LNCaP clone FGC (cell line): ENCODE measurements around the gene BOLA3.

Experiments
- DNase-seq: peaks from one replicate; pipeline ENCODE4 v3.0.0-alpha.2; 2011; ENCODE audit warnings: low read depth
- H3K4me3 ChIP-seq: 2 replicates; pipeline ENCODE4 v1.5.1; 2011; ENCODE audit warnings: mild to moderate bottlenecking, low read depth, low read length, control low read depth
- TF ChIP-seq, protein P1 (sequence below): IDR thresholded peaks from 2 replicates; pipeline ENCODE4 v1.5.1; 2012; ENCODE audit warnings: mild to moderate bottlenecking; ENCODE audit not compliant: control insufficient read depth, insufficient read depth; ENCODE audit errors: extremely low read depth

BOLA3 gene

DNA sequence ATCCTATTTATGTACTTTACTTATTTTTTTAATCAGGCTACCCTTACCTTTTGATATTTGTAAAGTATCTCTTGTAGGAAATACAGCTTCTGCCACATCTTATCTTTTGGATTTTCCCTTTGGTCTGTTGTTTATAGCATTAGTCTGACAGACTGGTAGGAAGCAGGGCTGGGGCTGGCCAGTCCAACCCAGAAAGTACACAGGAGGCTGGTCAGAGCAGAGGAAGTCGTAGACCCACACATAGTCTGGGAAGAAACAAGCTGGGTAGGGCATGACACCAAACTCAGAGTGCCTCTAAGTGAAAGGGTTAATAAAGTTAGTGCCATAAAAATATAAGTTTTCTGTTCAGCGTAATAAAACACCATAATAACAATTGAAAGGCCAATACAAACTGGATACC, 51.7 kb downstream of the BOLA3 start:
- TF ChIP-seq, protein P1, sequence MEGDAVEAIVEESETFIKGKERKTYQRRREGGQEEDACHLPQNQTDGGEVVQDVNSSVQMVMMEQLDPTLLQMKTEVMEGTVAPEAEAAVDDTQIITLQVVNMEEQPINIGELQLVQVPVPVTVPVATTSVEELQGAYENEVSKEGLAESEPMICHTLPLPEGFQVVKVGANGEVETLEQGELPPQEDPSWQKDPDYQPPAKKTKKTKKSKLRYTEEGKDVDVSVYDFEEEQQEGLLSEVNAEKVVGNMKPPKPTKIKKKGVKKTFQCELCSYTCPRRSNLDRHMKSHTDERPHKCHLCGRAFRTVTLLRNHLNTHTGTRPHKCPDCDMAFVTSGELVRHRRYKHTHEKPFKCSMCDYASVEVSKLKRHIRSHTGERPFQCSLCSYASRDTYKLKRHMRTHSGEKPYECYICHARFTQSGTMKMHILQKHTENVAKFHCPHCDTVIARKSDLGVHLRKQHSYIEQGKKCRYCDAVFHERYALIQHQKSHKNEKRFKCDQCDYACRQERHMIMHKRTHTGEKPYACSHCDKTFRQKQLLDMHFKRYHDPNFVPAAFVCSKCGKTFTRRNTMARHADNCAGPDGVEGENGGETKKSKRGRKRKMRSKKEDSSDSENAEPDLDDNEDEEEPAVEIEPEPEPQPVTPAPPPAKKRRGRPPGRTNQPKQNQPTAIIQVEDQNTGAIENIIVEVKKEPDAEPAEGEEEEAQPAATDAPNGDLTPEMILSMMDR: no peak
- no peak overlapping the region for H3K4me3 ChIP-seq
- DNase-seq: no peak

DNA sequence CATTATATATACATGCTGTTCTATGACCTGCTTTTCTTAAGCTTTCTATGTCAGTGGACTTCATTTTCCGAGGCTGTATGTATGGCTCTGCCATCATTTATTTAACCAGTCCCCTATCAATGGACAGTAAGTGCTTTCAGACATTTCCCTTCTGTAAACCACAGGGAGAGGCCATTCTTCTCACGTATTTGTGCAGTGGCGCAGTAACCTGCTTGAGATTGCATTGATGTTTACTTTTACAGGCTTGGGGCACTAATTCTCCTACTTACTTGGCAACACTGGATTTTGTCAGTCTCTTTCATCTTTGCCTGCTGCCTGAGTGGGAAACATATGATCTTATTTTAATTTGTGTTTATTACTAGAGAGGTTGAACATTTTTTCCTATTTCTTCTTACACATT, 52.1 kb downstream of the BOLA3 start:
- TF ChIP-seq, protein P1: no peak
- no peak for DNase-seq
- H3K4me3 ChIP-seq: no peak overlapping the region

DNA sequence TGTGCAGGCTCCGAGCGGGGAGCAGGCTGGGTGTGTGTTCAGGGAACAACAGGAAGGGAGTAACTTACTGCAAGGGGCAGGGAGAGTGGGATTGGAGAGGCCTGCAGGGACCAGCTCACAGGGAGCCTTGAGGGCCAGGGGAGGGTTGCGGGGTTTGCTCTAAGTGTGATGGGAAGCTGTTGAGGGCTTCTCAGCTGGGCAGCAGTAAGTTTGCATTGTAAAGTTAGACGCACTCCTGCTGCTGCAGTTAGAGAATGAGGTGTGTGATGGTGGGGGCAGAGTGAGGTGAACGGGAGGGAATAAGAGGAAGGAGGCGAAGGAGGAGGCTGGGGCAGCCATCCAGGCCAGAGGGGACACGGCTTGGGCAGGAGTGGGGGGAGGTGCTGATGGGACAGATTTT, 53.4 kb downstream of the BOLA3 start:
- no peak overlapping the region for H3K4me3 ChIP-seq
- TF ChIP-seq, protein P1: no peak
- DNase-seq: no peak

DNA sequence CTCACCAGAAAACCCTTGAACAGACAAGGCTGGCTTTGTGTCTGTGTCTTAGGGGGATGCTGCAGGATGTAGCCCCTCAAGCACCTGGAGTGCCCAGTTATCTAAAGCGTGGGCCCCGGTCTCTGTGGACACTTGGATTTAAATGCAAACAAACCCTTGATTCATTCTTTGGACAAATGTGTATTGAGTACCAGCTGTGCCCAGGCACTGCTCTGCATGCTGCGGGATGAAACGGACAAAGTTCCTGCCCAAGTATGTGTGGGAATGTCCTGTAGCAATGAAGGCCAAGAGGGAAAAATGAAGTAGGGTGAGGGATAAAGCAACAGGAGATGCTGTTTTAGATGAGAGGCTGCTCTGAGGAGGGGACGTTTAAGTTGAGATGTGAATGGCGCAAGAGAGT, 53.9 kb downstream of the BOLA3 start:
- no peak for DNase-seq
- TF ChIP-seq, protein P1: no peak

DNA sequence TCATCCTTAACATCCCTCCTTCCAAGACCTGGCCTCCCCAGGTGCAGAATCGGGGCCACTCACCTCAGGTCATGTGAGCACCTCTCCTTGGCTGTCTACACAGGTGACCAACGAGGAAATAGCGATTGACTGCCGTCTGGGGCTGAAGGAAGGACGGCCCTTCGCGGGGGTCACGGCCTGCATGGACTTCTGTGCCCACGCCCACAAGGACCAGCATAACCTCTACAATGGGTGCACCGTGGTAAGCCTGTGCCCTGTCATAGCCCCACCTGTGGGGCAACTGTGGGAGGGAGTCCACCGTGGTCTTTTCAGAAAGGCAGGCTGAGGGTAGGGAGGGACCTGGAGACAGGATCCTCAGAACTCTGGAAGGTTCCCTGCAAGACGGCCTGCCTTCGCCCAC, 54.3 kb downstream of the BOLA3 start:
- no peak for DNase-seq
- TF ChIP-seq, protein P1: no peak
- no peak overlapping the region for H3K4me3 ChIP-seq

More for the DNA sequence above, 53.9 kb downstream of the BOLA3 start:
- H3K4me3 ChIP-seq: no peak overlapping the region

DNA sequence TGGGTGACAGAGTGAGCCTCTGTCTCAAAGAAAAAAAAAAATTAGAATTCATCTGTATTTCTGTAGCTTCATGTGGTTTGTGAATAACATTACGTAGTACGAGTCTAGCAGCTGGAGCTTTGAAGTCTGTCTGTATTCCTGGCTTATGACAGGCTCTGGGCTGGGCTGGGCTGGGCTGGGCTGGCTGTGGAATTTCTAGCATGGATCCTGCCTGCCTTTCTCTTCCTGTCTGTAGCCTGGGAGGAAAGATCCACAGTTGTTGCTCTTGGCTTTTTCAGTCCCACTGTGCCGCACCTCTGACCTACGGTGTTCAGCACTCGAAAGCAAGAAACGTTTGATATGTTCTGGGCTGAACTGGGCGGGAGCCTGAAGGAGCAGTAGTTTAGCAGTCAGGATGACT, 55.4 kb downstream of the BOLA3 start:
- TF ChIP-seq, protein P1: no peak
- no peak for DNase-seq
- no peak overlapping the region for H3K4me3 ChIP-seq

DNA sequence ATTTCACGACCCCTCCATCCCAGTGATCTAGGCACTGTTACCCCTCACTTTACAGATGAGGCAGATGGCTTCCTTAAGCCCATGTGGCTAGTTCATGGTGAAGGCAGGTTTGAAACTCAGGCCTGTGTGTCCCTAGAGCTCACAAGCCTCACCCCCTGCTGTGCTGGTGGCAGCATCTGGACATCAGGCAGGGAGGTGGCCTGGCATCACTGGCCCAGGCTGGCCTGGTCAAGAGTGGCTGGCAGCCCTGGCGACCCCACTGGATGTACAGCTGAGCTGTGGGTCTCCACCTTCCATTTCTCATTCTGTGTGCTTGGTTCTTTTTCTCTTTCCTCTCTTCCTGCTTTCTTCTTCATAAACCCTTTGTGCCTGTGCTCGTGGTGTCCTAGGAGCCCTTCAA, 56.3 kb downstream of the BOLA3 start:
- H3K4me3 ChIP-seq: no peak overlapping the region
- TF ChIP-seq, protein P1: no peak
- DNase-seq: no peak
